IMR-90 (cell line): ENCODE data around the gene AQP4. TPM values are rescaled to one million over a fixed set of nuclear protein-coding genes. Genes with fewer than 3 reads are reported as not detected.

Source experiments
- ATAC-seq: fragments of 200-7000 bp; cut with Tn5 transposase; 2 replicates; pipeline ENCODE4 v1.9.1; 2020; ENCODE audit warnings: low read depth, mild to moderate bottlenecking, moderate library complexity
- BruUV-seq: library from RNA; stranded (reverse); fragments of 400-500 nt; replicated peaks from 2 replicates; lab custom pipeline; 2021; lab: Mats Ljungman, UMichigan
- CTCF ChIA-PET: fragments of 300-600 bp; formaldehyde crosslinking; extraction: SDS; loops from one replicate; lab custom pipeline; 2021; ENCODE audit warnings: antibody characterized with exemption; lab: Yijun Ruan, JAX
- POLR2A ChIA-PET: fragments of 300-600 bp; sonication (Branson Sonifier 250); formaldehyde crosslinking; loops from one replicate; lab custom pipeline; 2022; ENCODE audit warnings: antibody characterized with exemption; ENCODE audit not compliant: unreplicated experiment; lab: Charles Lee
- DNase-seq: peaks from one replicate; pipeline ENCODE4 v3.0.0; 2013
- H2AFZ ChIP-seq: replicated peaks from 2 replicates; pipeline ENCODE3; 2013; ENCODE audit warnings: low read length, mild to moderate bottlenecking; ENCODE audit not compliant: poor library complexity
- H2AK5ac ChIP-seq: 2 replicates; pipeline ENCODE4 v1.6.1; 2013; ENCODE audit warnings: low read depth, low read length, inconsistent platforms
- H2AK9ac ChIP-seq: replicated peaks from 2 replicates; pipeline ENCODE3; 2013; ENCODE audit warnings: mild to moderate bottlenecking, low read depth, low read length, moderate library complexity; ENCODE audit not compliant: poor library complexity
- H2BK120ac ChIP-seq: 2 replicates; pipeline ENCODE4 v1.6.1; 2013; ENCODE audit warnings: low read depth, low read length, inconsistent platforms
- H2BK15ac ChIP-seq: 3 replicates; pipeline ENCODE4 v1.6.1; 2013; ENCODE audit warnings: low read depth, low read length, inconsistent platforms
- H2BK20ac ChIP-seq: 2 replicates; pipeline ENCODE4 v1.6.1; 2013; ENCODE audit warnings: low read depth, mild to moderate bottlenecking, inconsistent platforms, low read length, moderate library complexity
- H2BK5ac ChIP-seq: 2 replicates; pipeline ENCODE4 v1.6.1; 2013; ENCODE audit warnings: mild to moderate bottlenecking, low read depth, low read length, inconsistent platforms; ENCODE audit not compliant: poor library complexity, severe bottlenecking
- H3K14ac ChIP-seq: replicated peaks from 2 replicates; pipeline ENCODE4 v1.6.1; 2013; ENCODE audit warnings: low read depth, low read length, inconsistent platforms
- H3K18ac ChIP-seq: 2 replicates; pipeline ENCODE4 v1.6.1; 2013; ENCODE audit warnings: low read depth, low read length, control low read depth
- H3K23ac ChIP-seq: 2 replicates; pipeline ENCODE4 v1.6.1; 2013; ENCODE audit warnings: low read depth, low read length, inconsistent platforms
- H3K27ac ChIP-seq: 2 replicates; pipeline ENCODE4 v1.5.1; 2013; ENCODE audit warnings: mild to moderate bottlenecking, control low read depth, low read length; ENCODE audit not compliant: insufficient read depth
- H3K27me3 ChIP-seq: 2 replicates; pipeline ENCODE4 v1.6.1; 2013; ENCODE audit warnings: low read length; ENCODE audit not compliant: control insufficient read depth, insufficient read depth
- H3K36me3 ChIP-seq: 2 replicates; pipeline ENCODE4 v1.6.1; 2013; ENCODE audit warnings: low read length, mixed read lengths; ENCODE audit not compliant: control insufficient read depth, insufficient read depth
- H3K4ac ChIP-seq: 2 replicates; pipeline ENCODE4 v1.6.1; 2013; ENCODE audit warnings: low read depth, low read length, inconsistent platforms
- H3K4me1 ChIP-seq: 2 replicates; pipeline ENCODE4 v1.6.1; 2013; ENCODE audit warnings: low read length, mixed read lengths; ENCODE audit not compliant: control insufficient read depth, insufficient read depth
- H3K4me2 ChIP-seq: 2 replicates; pipeline ENCODE4 v1.6.1; 2013; ENCODE audit warnings: low read depth, mild to moderate bottlenecking, control low read depth, low read length, moderate library complexity
- H3K4me3 ChIP-seq: 2 replicates; pipeline ENCODE4 v1.5.1; 2013; ENCODE audit warnings: low read depth, mild to moderate bottlenecking, control low read depth, low read length, moderate library complexity; ENCODE audit not compliant: insufficient read depth
- H3K56ac ChIP-seq: 2 replicates; pipeline ENCODE4 v1.6.1; 2013; ENCODE audit warnings: low read length, inconsistent platforms; ENCODE audit not compliant: insufficient read depth; ENCODE audit errors: extremely low read depth
- H3K79me1 ChIP-seq, 2 experiments: 2 replicates each; pipeline ENCODE4 v1.6.1; 2013; ENCODE audit warnings: low read length in 2 of 2, inconsistent platforms in 1 of 2, low read depth in 1 of 2
- H3K9ac ChIP-seq: 2 replicates; pipeline ENCODE4 v1.6.1; 2013; ENCODE audit warnings: low read depth, low read length, control low read depth
- H3K9me1 ChIP-seq: 2 replicates; pipeline ENCODE4 v1.6.1; 2013; ENCODE audit warnings: low read length, inconsistent platforms; ENCODE audit not compliant: insufficient read depth
- H3K9me3 ChIP-seq: 2 replicates; pipeline ENCODE4 v1.6.1; 2013; ENCODE audit warnings: low read length; ENCODE audit not compliant: control insufficient read depth, insufficient read depth
- H4K20me1 ChIP-seq: 2 replicates; pipeline ENCODE4 v1.6.1; 2013; ENCODE audit warnings: low read length, inconsistent platforms; ENCODE audit not compliant: insufficient read depth
- H4K5ac ChIP-seq: 2 replicates; pipeline ENCODE4 v1.6.1; 2013; ENCODE audit warnings: mild to moderate bottlenecking, low read depth, low read length, control low read depth
- H4K8ac ChIP-seq, 2 experiments: 2 replicates each; pipeline ENCODE4 v1.6.1; 2013; ENCODE audit warnings: low read depth in 2 of 2, low read length in 2 of 2, control low read depth in 1 of 2, inconsistent platforms in 1 of 2
- H4K91ac ChIP-seq: 2 replicates; pipeline ENCODE4 v1.6.1; 2013; ENCODE audit warnings: low read depth, low read length, inconsistent platforms; ENCODE audit not compliant: insufficient read depth
- CHD1 ChIP-seq: IDR thresholded peaks from 2 replicates; pipeline ENCODE4 v1.6.1; 2012; ENCODE audit warnings: low read depth, low read length, improper control_type of control experiment
- CTCF ChIP-seq: conservative IDR thresholded peaks from 2 replicates; pipeline ENCODE4 v1.5.1; 2012; ENCODE audit warnings: mild to moderate bottlenecking, low read depth, low read length, improper control_type of control experiment
- FOS ChIP-seq: fragments of 150-350 bp; IDR thresholded peaks from 2 replicates; pipeline ENCODE4 v1.6.1; 2016; ENCODE audit warnings: low read depth, low read length
- MAZ ChIP-seq: IDR thresholded peaks from 2 replicates; pipeline ENCODE4 v1.6.1; 2012; ENCODE audit warnings: low read depth, mild to moderate bottlenecking, low read length, improper control_type of control experiment, moderate library complexity, borderline replicate concordance
- NFE2L2 ChIP-seq: fragments of 150-350 bp; IDR thresholded peaks from 2 replicates; pipeline ENCODE4 v1.6.1; 2016; ENCODE audit warnings: low read depth, mild to moderate bottlenecking, low read length
- POLR2A ChIP-seq: IDR thresholded peaks from 2 replicates; pipeline ENCODE4 v1.6.1; 2012; ENCODE audit warnings: mild to moderate bottlenecking, low read depth, low read length
- RFX5 ChIP-seq: IDR thresholded peaks from 2 replicates; pipeline ENCODE4 v1.8.0; 2012; ENCODE audit warnings: low read depth, mild to moderate bottlenecking, low read length, moderate library complexity
- USF2 ChIP-seq: fragments of 150-350 bp; IDR thresholded peaks from 2 replicates; pipeline ENCODE4 v1.6.1; 2017; ENCODE audit warnings: mild to moderate bottlenecking, antibody characterized with exemption, low read length, low read depth
- WGBS, 2 experiments: methylation state at CpG; one replicate each; pipeline versions ENCODE4 v1.1.5 to v1.1.7; 2013; ENCODE audit warnings: missing lambda C conversion rate in 2 of 2; ENCODE audit not compliant: insufficient read length in 1 of 2; ENCODE audit errors: extremely low coverage in 2 of 2; 5-methylcytosine and 5-hydroxymethylcytosine counted together
- dilution Hi-C: fragments of 300-500 bp; cut with HindIII; formaldehyde crosslinking; loops from one replicate; pipeline ENCODE4 v1.14.3; 2018; ENCODE audit warnings: low sequenced_read_pairs; ENCODE audit not compliant: unreplicated experiment
- in situ Hi-C: fragments of 300-500 bp; cut with MboI; formaldehyde crosslinking; loops from 3 replicates; pipeline ENCODE4 v1.14.3; 2019; ENCODE audit warnings: low sequenced_read_pairs, inconsistent platforms, mixed read lengths
- intact Hi-C: fragments of 100-400 bp; cut with micrococcal nuclease; formaldehyde crosslinking; loops from 2 replicates; pipeline ENCODE4 v1.10.0; 2022
- polyA plus RNA-seq, 3 experiments: library from polyadenylated mRNA; depleted of rRNA; stranded (reverse); fragments of >200 nt; gene quantifications; 2 replicates each; pipeline ENCODE4 v1.2.3, GENCODE V29; 2012; ENCODE audit warnings: low replicate concordance in 1 of 3
- total RNA-seq: library from RNA; depleted of rRNA; stranded (reverse); fragments of >200 nt; gene quantifications from 2 replicates; pipeline ENCODE4 v1.2.3, GENCODE V29; 2012

AQP4 gene
- total and polyA plus RNA-seq, 2 of the 4 experiments (the other 2 are of a cell fraction) = not detected

DNA sequence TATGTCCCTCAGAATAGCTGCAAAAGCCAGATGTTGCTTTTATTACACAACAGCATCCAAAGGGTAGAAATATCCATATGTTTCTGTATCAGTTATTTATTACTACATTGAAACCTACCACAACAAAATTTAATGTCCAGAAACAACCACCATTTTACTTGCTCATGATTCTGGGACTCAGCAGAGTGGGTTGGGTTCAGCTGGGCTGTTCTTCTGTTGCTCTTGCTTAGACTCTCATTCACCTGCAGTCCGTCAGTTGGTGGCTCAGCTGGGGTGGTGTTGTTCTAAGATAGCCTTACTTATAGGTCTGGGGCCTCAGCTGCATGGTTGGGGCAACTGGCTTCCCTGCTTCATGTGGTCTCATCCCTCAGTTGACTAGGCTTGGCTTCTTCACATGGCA, 21.7 kb downstream of the AQP4 start:
- H3K27me3 ChIP-seq = no peaks in the 10 kb centered on the region
- BruUV-seq = no TSS peak
- no peak overlapping the region for H3K27ac ChIP-seq
- no peak overlapping the region for H2BK120ac ChIP-seq
- no peak overlapping the region for H3K4me3 ChIP-seq
- no peaks in the 10 kb centered on the region for H3K36me3 ChIP-seq
- peaks cover 7% of the 10 kb centered on the region; the same call in 1 of the 2 replicates for H3K9me3 ChIP-seq
- TF ChIP-seq USF2 = no peak
- no peak for TF ChIP-seq POLR2A
- no peak for TF ChIP-seq FOS
- no peak for TF ChIP-seq MAZ
- no peak for TF ChIP-seq NFE2L2
- no peak for TF ChIP-seq RFX5
- TF ChIP-seq CTCF = no peak
- no peak for TF ChIP-seq CHD1
- H2BK5ac ChIP-seq = no peak overlapping the region
- intact Hi-C loops (no loop called here), dilution Hi-C loops (no loop called here), in situ Hi-C loops (no loop called here)
- H2AK5ac ChIP-seq = no peak overlapping the region
- no peak for ATAC-seq
- H4K5ac ChIP-seq = no peak overlapping the region
- no peak overlapping the region for H2AK9ac ChIP-seq
- H2AFZ ChIP-seq = no peak overlapping the region
- H3K4me2 ChIP-seq = no peak overlapping the region
- no peak overlapping the region for H3K4ac ChIP-seq
- H2BK15ac ChIP-seq = no peak overlapping the region
- DNase-seq = no peak
- H3K14ac ChIP-seq = no peak overlapping the region
- no peak overlapping the region for H2BK20ac ChIP-seq
- ChIA-PET POLR2A (no interaction called here), CTCF (no interaction called here)
- no peaks in the 10 kb centered on the region for H3K4me1 ChIP-seq
- no peak overlapping the region for H3K18ac ChIP-seq
- H3K79me1 ChIP-seq = no peaks in the 10 kb centered on the region
- no peak overlapping the region for H3K9ac ChIP-seq
- no peaks in the 10 kb centered on the region for H3K9me1 ChIP-seq
- no peak overlapping the region for H3K56ac ChIP-seq
- H4K20me1 ChIP-seq = no peaks in the 10 kb centered on the region
- H4K91ac ChIP-seq = no peak overlapping the region
- no peak overlapping the region for H4K8ac ChIP-seq
- no peak overlapping the region for H3K23ac ChIP-seq
- WGBS, 2 experiments = no CpG with 5 or more reads among the region's 1 CpG
